Measurements from ENCODE around the gene TRERF1.
"Not testable (repeated sequence)": the region's sequence is repeated elsewhere in the genome, so short reads cannot be mapped to it uniquely, and the experiment has no call there.

TRERF1 gene

DNA sequence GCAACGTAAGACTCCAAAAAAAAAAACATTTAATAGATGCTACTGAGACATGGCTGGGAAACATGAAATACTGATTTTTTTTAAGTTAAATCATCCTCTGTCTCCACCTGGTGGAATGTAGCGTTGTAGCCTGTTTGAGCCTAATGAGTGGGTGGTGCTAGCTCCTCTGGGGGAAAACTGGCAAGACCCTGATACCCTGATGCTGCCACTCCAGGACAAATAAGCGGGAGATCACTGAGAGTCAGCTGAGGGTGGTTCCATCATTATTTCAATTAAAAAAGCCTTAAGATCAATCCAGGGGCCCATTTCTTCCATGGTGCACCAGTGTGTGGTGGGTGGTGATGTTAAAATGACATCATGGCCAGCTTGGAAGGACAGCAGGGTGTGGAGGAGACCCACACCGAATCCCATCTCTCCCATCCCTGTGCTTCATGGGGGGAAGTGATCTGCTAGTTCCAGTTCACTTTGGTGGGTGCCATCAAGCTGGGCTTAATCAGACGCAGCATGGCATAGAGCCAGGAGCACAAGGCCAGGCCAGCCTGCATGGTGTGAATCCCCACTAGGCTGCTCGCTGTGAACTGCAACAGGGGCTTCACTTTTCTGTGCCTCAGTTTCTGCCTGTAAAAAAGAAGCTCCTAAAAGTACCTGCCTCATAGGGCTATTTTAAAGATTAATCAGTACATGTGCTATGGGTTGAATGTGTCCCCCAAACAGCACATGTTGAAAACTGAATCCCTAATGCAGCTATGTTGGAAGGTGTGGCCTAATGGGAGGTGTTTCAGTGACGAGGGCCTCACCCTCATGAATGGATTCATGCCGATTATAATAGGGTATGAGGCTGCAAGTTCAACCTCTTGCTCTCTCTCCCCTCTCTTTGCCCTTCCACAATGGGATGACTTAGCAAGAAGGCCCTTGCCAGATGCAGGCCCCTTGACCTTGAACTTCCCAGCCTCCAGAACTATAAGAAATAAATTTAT is 221.1 kb downstream of the TRERF1 start:
- in situ Hi-C loops (cut with MboI; ENCODE audit: low sequenced_read_pairs), result loop anchor here (10.0 kb wide), 1 partner anchor 314 kb away; no protein-coding TSS in a partner anchor

DNA sequence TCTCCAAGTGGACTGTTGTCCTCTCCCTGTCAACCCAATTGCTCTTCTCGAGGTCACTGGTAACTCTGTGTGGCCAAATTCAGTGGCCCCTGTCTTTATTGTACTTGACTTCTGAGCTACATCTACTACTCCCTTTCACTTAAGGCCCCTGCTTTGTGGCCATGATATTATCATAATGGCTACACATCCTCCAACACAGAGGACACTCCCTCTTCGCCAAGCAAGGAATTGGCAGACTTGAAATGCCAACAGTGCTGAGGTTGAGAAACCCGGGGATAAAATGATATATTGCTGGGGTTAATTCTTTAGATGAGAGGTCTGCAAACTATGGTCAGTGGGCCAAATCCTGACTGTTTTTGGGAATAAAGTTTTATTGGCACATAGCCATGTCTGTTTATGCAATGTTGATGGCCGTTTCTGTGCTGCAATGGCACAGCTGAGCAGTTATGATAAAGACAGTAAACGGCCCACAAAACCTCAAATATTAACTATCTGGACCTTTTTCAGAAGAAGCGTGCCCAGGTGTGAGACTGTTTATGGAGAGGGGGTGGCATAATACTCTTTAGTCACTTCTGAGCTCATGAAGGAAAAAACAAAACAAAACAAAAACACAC is 222.1 kb downstream of the TRERF1 start:
- in situ Hi-C loops (cut with MboI; ENCODE audit: low sequenced_read_pairs), result loop anchor here (10.0 kb wide), 1 partner anchor 315 kb away; no protein-coding TSS in a partner anchor

DNA sequence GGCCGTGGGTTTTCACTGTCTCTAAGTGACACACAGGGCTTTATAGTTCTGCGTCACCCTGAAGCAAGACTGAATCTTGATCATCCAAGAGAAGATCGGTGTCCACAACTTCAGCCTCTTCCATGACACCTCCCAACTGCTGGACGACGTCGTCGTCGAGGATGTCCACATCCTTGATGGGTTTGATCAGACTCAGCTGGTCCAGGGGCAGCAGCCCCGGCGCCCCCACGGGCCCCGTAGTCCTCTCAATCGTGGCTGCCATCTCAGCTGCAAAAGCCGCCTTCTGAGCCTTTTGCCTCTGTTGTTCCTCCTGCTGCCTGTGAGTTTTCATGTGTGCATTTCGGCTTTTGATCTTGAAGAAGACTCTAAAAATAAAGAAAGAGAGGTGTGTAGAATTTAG is 223.4 kb downstream of the TRERF1 start:
- in situ Hi-C loops (cut with MboI; ENCODE audit: low sequenced_read_pairs), result no loop called here

DNA sequence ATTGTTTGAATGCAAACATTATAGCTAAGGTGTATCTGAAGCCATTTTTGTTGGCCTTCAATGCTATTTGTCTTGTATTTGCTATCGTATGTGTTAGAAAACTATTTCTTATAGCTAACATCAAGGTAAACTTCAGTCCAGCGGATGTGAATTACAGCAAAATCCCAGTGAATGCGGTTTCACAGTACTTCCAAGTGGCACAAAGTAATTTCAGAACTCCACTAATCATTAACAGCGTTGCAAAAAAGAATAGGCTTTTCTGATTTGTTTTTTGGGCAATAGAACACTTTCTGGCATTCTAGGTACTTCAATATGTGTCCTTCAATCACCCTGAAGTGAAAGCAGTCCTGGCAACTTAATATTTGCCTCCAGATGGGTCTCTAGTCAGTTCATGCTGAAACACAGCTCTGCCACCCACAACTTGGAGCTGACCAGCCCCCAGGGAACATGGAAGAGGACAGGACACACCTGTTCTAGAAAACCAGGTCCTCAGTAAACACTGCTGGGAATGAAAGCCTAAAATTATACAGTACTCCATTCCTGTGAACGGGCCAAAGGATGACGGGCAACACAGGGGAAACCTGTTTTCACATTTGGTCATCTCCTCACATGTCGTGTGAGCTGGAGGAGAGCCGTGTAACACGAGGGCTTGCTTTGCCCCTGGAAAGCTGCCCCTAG is 224.4 kb downstream of the TRERF1 start:
- in situ Hi-C loops (cut with MboI; ENCODE audit: low sequenced_read_pairs), result no loop called here

DNA sequence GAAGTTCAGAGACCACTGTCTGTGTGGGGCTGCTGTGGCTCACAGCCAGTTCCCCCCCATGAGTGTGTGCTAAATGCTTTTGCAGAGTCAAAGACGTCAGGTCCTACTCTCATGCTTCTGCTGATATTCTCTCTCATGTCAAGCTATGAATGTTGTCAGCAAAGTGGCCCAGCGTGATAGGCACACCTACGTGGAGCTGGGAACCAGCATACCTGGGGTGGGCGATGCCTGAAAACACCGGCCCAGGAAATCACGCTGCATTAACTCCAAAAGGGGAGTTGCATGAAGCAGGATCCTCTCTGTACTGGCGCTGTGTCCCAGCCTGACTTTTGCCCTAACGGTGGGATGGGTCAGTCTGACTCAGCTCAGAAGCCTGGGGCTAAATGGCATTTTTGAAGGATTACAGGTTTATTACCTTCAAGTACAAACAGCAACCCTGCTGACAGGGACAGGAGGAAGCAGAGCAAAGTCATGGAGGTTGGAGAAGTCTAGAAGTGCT is 225.0 kb downstream of the TRERF1 start:
- in situ Hi-C loops (cut with MboI; ENCODE audit: low sequenced_read_pairs), result no loop called here

DNA sequence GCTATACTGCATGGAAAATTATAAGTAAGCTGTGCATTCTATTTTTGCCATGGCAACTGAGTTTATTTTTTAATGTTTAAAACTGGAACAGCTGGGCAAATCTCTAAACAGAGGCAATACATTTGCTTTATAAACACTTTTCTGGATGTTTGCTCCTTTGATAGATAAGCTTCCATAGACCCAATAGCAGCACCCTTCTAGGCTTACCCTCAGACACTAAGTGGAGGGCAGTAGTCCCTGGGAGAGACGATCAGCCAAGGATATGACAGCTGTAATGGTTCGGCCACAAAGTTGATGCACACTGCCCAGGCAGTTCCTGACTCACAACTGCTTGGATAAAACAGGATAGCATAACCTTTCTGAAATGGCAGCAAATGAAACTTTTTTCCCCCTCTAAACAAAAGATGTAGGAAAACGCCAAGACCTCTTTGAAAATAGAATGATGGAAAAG is 225.5 kb downstream of the TRERF1 start:
- in situ Hi-C loops (cut with MboI; ENCODE audit: low sequenced_read_pairs), result no loop called here

DNA sequence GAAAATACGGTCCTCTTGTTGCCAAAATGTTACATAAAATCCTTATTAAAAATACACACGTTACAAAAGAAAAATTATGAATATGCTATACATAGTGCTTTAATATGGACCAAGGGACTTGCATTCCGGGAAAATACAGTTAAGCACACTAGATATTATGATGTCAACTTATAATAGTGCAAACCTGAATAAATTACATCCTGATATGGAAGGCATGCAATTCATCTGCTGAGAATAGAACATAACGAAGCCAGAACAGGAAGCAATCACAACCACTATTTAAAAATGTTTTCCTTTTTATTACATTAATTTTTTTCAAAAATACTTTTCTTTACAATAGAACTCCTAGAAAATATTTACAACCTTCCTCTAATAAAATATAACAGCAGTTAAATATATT is 226.3 kb downstream of the TRERF1 start:
- in situ Hi-C loops (cut with MboI; ENCODE audit: low sequenced_read_pairs), result no loop called here

DNA sequence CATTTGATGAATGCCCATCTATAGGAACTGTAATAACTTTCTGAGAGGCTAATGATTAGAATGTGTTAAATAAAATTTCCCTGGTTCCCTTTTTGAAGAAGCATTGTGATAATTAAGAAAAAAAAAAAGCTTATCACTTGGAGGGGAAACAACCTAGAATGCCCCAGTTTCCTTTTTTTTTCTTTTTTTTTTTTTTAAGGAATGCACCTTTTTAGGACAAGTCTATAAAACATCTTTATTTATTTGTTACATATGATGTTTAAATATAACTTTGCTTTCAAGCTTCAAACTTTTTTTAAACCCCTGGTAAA is 226.7 kb downstream of the TRERF1 start:
- in situ Hi-C loops (cut with MboI; ENCODE audit: low sequenced_read_pairs), result no loop called here

DNA sequence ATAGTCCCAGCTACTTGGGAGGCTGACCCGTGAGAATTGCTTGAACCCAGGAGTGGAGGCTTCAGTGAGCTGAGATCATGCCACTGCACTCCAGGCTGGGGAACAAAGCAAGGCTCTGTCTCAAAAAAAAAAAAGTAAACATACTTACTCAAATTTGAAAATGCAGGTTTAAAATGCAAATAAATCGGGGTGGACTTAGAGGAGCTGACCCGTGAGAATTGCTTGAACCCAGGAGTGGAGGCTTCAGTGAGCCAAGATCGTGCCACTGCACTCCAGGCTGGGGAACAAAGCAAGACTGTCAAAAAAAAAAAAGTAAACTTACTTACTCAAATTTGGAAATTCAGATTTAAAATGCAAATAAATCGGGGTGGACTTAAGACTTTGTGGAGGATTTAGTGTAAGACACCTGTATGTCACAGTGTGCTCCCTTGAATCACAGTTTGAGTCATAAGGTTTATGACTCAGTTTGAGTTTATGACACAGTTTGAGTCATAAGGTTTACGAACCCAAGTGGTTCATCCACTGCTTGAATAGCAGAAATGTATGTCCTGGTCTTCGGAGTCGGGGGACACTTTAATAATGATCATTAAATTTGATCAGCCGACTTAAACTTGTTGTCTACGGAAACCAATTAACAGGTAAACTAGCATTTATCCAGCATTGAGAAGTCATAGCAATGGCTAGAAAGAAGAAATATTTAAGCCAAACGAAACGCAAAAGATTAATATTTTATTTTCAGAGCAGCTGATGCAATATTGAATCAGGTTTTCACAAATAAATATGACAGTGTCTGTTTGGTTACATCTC is 227.3 kb downstream of the TRERF1 start:
- in situ Hi-C loops (cut with MboI; ENCODE audit: low sequenced_read_pairs), result no loop called here

DNA sequence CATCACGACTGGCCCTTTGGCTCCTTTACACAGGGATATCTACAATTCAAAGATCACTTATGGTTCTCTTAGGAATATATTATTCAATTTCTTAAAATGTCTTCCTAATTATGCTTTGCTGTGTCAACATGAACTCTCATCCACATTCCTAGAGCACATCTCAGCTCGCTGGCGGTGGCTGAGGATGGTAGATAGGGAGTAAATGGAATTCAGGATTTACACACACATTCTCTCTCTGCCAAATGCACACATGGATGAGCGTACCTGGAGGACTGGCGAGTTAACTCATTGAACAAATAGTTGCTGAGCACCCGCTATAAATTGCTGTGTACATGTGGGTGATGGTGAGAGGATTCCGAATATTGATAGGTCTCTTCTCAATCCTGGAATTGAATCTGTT is 229.3 kb downstream of the TRERF1 start:
- in situ Hi-C loops (cut with MboI; ENCODE audit: low sequenced_read_pairs), result no loop called here

DNA sequence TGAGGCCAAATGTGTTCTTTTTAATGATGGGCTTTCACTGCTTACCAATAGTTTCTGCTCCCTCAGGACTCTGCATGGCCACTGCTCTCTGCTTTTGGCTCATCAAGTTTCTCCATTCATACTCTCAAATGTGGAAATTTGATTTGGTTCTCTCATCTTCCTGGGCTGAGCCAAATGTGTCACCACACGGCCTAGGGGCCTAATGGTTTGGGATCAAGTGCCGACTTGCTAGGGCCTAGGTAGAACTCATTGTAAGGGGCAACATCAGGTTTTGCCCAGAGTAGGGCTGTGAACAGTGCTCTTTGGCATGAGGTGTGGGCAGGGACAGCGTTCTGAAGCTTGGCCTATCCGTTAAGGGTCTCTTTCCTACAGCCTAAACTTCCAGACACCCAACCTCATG is 230.2 kb downstream of the TRERF1 start:
- in situ Hi-C loops (cut with MboI; ENCODE audit: low sequenced_read_pairs), result no loop called here

DNA sequence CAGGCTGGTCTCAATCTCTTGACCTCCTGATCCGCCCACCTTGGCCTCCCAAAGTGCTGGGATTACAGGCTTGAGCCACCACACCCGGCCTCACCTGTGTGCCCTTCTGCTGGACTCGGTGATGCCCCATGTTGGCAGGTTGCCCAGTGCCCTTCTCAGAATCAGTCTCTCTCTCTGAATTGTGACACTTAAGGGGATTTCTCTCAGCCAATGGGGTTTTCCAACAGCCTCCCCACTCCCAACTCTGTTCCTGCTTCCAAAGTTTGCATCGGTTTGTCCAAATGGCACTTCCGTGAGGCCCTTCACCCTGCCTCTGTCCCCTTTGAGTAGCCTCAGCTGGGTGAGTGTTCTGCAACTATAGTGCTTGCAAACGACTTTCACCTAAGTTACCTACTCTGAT is 230.9 kb downstream of the TRERF1 start:
- in situ Hi-C loops (cut with MboI; ENCODE audit: low sequenced_read_pairs), result no loop called here

DNA sequence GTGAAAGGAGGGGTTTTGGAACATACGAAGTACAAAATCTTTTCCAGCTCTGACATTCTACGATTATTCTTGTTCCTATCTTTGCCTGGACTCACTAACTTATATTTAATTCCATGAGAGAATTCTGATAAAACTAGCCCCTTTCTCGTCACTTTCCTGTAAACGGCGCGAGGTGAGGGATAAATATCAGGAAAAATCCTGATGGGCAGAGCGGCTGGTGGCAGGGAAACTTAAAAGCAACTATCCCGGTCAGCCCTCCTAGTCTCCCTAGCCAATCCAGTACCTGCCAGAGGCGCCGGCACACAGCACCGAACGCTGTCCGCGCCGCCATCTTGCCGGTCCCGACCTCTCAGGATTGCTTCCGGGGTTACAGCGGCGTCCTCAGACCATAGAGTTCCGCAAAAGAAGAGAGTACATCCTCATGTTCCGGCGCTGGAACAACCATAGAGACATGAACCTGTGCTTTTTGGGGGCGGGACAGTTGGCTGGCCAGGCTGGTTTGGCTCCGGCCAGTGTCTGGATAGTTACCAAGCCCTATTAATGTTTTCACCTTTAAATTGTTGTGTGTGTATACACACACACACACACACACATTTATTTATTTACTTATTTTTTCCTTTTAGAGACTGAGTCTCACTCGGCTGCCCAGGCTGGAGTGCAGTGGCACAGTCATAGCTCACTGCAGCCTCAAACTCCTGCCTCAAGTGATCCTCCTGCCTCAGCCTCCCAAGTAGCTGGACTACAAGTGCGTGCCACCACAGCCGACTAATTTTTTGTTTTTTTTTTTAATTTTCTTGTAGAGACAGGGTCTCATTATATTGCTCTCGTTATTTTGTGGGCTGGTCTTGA is 234.0 kb downstream of the TRERF1 start, which contains the start of gene MRPS10:
MRPS10 (minus strand) TSS at position 343 of the 849 bp plus-strand sequence; CDS start at position 331, 12 bp downstream.
- in situ Hi-C loops (cut with MboI; ENCODE audit: low sequenced_read_pairs), result no loop called here

DNA sequence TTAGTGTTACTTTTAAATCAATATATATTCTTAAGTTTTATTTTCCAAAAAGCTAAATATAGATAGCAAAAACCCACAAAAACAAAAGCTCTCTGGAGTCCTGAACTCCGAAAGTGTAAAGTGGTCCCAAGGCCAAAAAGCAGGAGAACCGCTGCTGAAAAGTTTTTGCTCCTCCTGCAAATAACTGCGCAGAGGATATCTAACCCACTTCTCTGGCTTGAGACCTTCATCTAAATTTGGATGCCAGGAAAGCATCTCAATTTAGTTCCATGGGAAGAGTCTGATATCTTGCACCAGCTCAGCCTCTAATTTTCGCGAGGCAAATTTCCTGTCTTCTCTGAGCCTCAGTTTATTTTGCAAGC is 234.6 kb downstream of the TRERF1 start:
- in situ Hi-C loops (cut with MboI; ENCODE audit: low sequenced_read_pairs), result no loop called here

DNA sequence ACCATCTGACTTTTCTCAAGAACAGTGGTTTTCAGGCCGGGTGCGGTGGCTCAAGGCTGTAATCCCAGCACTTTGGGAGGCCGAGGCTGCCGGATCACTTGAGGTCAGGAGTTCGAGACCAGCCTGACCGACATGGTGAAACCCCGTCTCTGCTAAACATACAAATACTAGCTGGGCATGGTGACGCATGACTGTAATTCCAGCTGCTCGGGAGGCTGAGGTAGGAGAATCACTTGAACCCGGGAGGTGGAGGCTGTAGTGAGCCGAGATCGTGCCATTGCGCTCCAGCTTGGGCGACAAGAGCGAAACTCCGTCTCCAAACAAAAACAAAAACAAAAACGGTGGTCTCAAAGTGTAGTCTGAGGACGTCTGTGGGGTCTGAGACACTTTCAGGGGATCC is 235.2 kb downstream of the TRERF1 start:
- in situ Hi-C loops (cut with MboI; ENCODE audit: low sequenced_read_pairs), result not testable (repeated sequence)

DNA sequence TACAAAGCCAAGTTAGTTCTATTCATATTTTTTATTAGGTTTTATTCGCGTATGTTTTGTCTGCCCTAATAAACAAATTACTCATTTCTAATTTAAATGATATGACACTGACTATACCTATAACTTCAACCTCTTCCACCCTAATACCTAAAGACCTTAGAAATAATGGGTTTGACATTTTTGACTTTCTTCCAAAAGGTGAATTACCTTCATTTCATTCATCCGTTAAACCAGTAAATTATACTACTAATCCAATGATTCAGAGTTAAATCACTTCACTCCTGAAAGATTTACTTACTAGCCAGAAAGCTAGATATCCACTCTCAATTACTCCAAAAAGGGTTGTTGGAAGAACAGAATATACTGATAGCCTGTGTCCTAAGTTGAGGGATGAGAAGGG is 239.3 kb downstream of the TRERF1 start:
- in situ Hi-C loops (cut with MboI; ENCODE audit: low sequenced_read_pairs), result no loop called here

DNA sequence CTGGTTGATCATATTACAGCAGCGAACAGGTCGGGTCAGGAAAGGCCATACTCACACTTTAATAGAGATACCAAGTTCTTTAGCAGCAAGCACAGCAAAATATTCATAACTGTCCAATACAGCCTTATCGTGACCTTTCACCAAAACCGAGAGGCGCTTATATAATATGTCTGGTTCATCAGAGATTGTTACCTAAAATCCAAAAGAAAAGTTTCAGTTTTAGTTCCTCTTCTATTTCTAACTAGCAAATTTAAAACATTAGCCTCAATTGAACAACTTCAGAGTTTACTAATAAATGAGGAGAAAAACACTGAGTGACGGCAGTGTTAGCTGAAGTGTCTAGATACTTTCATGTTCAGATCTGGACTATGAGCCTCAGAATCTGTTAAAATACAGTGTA is 240.0 kb downstream of the TRERF1 start:
- in situ Hi-C loops (cut with MboI; ENCODE audit: low sequenced_read_pairs), result no loop called here

DNA sequence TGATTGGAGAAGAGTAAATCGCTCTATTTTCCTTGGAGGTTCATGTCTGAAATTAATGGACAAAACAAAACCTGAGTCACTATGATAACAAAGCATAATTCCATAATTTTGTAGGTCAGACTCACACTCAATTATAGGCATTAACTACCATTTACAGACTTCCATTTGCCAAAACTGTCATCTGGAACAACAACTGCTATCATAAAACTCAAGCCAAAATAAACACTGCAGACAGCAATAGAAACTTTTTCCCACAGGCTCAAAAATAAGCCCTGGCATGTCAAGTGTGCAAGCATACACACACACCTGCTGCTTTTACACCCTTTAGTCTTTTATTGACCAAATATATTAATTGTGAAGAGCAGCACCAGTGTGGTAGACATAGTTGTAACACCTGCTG is 241.2 kb downstream of the TRERF1 start:
- in situ Hi-C loops (cut with MboI; ENCODE audit: low sequenced_read_pairs), result no loop called here

DNA sequence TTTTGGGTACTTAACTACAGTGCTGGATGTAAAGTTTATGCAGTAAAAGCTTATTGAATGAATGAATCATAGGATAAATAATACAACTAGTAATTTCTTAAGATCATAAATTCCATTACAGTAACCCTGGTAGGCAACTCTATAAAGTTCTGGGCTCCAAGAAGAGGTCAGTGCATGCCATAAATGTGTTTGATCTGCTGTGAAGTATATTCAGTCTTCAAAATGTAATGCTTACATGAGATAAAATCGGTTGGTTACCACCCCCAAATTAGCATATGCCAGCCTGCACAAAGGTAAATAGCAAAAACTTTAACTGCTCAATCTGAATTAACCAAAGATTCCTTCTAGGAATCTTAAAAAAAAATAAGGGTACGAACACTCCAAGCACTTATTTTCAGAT is 244.2 kb downstream of the TRERF1 start:
- in situ Hi-C loops (cut with MboI; ENCODE audit: low sequenced_read_pairs), result not testable (repeated sequence)
